Mesodermal cell (in vitro differentiated cells): ENCODE measurements around the gene NCMAP.

Experiments
- H3K27ac ChIP-seq: 2 replicates; pipeline ENCODE4 v1.7.0; 2013; ENCODE audit warnings: mild to moderate bottlenecking, low read depth, low read length, moderate library complexity; ENCODE audit not compliant: severe bottlenecking
- H3K36me3 ChIP-seq: 2 replicates; pipeline ENCODE4 v1.7.1; 2013; ENCODE audit warnings: mild to moderate bottlenecking, low read length, moderate library complexity; ENCODE audit not compliant: control insufficient read depth, insufficient read depth
- H3K4me1 ChIP-seq: one replicate; pipeline ENCODE4 v1.7.1; 2013; ENCODE audit warnings: mild to moderate bottlenecking, low read length; ENCODE audit not compliant: insufficient read depth, control insufficient read depth, poor library complexity, severe bottlenecking
- H3K4me3 ChIP-seq: 2 replicates; pipeline ENCODE4 v1.7.0; 2013; ENCODE audit warnings: low read length, control low read depth, mild to moderate bottlenecking; ENCODE audit not compliant: insufficient read depth, poor library complexity, severe bottlenecking; ENCODE audit errors: extremely low read depth
- H3K9me3 ChIP-seq: 2 replicates; pipeline ENCODE4 v1.7.1; 2013; ENCODE audit warnings: mild to moderate bottlenecking, low read length, moderate library complexity; ENCODE audit not compliant: control insufficient read depth
- WGBS, 2 experiments: methylation state at CpG; one replicate each; pipeline ENCODE4 v1.1.5; 2013; ENCODE audit warnings: missing lambda C conversion rate in 2 of 2; ENCODE audit not compliant: insufficient coverage in 2 of 2; 5-methylcytosine and 5-hydroxymethylcytosine counted together

Gene NCMAP

DNA sequence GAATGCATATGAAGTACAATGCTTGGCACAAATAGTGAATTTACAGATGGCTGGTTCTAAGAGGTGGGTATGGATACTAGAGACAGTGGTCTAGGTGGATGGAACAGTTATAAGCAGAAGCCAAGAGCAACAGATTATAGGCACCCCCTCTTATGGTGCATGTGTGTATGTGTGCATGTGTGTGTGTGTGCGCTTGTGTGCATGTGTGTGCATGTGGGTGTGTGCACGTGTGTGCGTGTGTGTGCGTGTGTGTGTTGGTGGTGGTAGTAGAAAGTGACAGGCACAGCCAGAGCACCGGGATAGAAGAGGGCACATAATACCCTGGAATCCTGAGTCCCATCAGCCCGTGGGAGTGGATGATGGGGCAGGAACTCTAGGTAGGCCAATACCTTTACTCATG, 1.3 kb downstream of the NCMAP start:
- whole genome bisulfite sequencing, 2 experiments: 97 to 98% methylated on average over 5 to 6 of the region's 6 CpGs
- Histone ChIP-seq H3K4me1 (peaks cover 8% of the 10 kb centered on the region), H3K27ac (no peak overlapping the region), H3K4me3 (no peak overlapping the region), H3K9me3 (no peaks in the 10 kb centered on the region), H3K36me3 (no peaks in the 10 kb centered on the region)

GRCh38 chr1:24557711-24558131, 1.8 kb downstream of the NCMAP start:
- no peak overlapping the region for H3K27ac ChIP-seq
- WGBS, 2 experiments: 82 to 89% methylated on average over 7 to 8 of the region's 9 CpGs
- H3K36me3 ChIP-seq: no peaks in the 10 kb centered on the region
- H3K4me3 ChIP-seq: no peak overlapping the region
- peaks cover 8% of the 10 kb centered on the region for H3K4me1 ChIP-seq
- H3K9me3 ChIP-seq: no peaks in the 10 kb centered on the region

DNA sequence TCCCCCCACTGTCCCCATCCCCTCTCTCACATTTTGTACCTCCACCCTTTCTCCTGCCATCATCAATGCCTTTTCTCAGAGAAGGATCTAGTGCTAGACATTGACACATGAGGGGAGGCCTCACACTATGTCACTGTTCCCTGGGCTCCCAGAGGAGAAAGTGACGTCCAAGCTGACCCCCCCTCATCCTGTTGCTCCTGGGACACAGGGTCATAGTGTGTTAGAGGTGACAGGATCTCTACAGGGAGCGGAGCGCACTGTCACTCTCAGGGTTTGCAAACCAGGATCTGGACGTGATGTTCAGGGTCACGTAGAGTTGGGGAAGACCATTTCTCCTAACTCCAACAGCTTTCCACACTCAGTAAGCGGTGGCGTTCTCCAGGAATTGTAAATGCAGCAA, 2.6 kb downstream of the NCMAP start:
- Histone ChIP-seq H3K4me1 (peaks cover 8% of the 10 kb centered on the region), H3K36me3 (no peaks in the 10 kb centered on the region), H3K9me3 (no peaks in the 10 kb centered on the region), H3K27ac (no peak overlapping the region), H3K4me3 (no peak overlapping the region)
- 85 to 88% methylated on average over 3 of the region's 7 CpGs for WGBS, 2 experiments

- no peak overlapping the region for H3K4me3 ChIP-seq
- H3K36me3 ChIP-seq: no peaks in the 10 kb centered on the region
- 79 to 84% methylated on average over 9 of the region's 12 CpGs for WGBS, 2 experiments
- H3K4me1 ChIP-seq: peaks cover 8% of the 10 kb centered on the region
- H3K27ac ChIP-seq: no peak overlapping the region
- no peaks in the 10 kb centered on the region for H3K9me3 ChIP-seq
Measured at GRCh38 chr1:24558902-24559791, 3.3 kb downstream of the NCMAP start.

- Histone ChIP-seq H3K36me3 (no peaks in the 10 kb centered on the region), H3K4me3 (no peak overlapping the region), H3K9me3 (no peaks in the 10 kb centered on the region), H3K4me1 (peaks cover 7% of the 10 kb centered on the region), H3K27ac (no peak overlapping the region)
- 81 to 90% methylated on average over 6 of the region's 6 CpGs for WGBS, 2 experiments
Measured at GRCh38 chr1:24560361-24560760, 4.5 kb downstream of the NCMAP start.

DNA sequence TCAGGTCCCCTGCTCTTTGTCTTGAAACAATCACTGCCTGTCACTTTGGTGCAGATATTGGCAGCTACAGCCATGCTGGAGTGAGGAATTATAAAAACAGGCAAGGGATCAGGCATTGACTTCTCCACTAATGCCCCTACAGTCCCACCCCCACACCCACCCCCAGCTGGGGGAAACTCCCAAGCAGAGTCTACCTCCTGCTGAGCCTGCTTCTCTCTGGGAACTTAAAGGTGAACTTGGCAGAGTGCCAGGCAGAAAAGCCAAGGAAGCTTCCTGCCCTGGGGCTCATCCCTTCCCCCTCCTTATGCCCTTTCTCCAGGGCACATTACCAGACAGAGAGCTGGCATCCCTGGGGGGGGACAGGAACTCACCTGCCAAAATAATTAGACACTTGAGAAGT, 6.7 kb downstream of the NCMAP start:
- H3K4me3 ChIP-seq: no peak overlapping the region
- H3K36me3 ChIP-seq: no peaks in the 10 kb centered on the region
- peaks cover 19% of the 10 kb centered on the region for H3K4me1 ChIP-seq
- H3K27ac ChIP-seq: no peak overlapping the region
- H3K9me3 ChIP-seq: no peaks in the 10 kb centered on the region

GRCh38 chr1:24564695-24565094, 8.8 kb downstream of the NCMAP start:
- Histone ChIP-seq H3K36me3 (no peaks in the 10 kb centered on the region), H3K4me3 (no peak overlapping the region), H3K27ac (no peak overlapping the region), H3K4me1 (peaks cover 26% of the 10 kb centered on the region), H3K9me3 (no peaks in the 10 kb centered on the region)
- no CpG with 5 or more reads among the region's 2 CpGs for WGBS, 2 experiments

GRCh38 chr1:24566236-24566867, 10.5 kb downstream of the NCMAP start:
- Histone ChIP-seq H3K36me3 (no peaks in the 10 kb centered on the region), H3K27ac (no peak overlapping the region), H3K4me3 (no peak overlapping the region), H3K9me3 (no peaks in the 10 kb centered on the region), H3K4me1 (peaks cover 26% of the 10 kb centered on the region)
- WGBS, 2 experiments: 57 to 83% methylated on average over 1 to 2 of the region's 3 CpGs

DNA sequence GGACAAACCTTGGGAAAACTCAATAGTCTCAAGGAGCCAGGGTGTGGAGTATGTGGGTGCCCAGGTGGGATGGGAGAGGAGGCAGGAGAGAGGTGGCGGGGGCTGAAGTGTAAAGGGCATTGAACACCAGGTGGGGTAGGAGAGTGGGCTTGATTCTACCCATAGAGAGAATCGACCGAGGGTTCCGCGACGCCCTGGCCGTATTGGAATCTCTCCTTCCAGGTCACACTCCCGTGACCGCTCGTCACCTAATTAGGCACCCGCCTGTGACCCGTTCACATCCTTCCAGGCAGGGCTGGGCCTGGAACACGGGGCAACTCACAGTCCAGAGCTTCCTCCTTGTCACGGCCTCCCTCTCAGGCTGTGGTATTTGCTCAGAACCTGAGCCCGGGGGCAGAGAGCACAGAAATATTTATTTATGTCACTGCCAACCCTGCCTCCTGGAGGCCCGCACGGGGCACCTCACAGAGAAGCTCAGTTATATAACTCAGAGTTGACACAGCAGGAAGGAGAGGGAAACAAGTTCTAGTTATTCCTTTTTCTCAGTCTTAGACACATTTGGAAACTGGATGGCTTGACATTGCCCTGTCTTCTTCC, 12.0 kb downstream of the NCMAP start:
- H3K36me3 ChIP-seq: no peaks in the 10 kb centered on the region
- H3K4me3 ChIP-seq: no peak overlapping the region
- WGBS, 2 experiments: 78 to 82% methylated on average over 15 to 16 of the region's 17 CpGs
- no peak overlapping the region for H3K27ac ChIP-seq
- peaks cover 26% of the 10 kb centered on the region for H3K4me1 ChIP-seq
- no peaks in the 10 kb centered on the region for H3K9me3 ChIP-seq

- no CpG with 5 or more reads among the region's 2 CpGs for WGBS, 2 experiments
- Histone ChIP-seq H3K36me3 (no peaks in the 10 kb centered on the region), H3K27ac (no peak overlapping the region), H3K4me3 (no peak overlapping the region), H3K4me1 (peaks cover 26% of the 10 kb centered on the region), H3K9me3 (no peaks in the 10 kb centered on the region)
Measured at GRCh38 chr1:24568475-24568874, 12.6 kb downstream of the NCMAP start.
